Endothelial cell of hepatic sinusoid (primary cell): Measurements from ENCODE around the gene SLC66A2.

Experiments used
- in situ Hi-C: cut with HindIII; loops from 2 replicates; pipeline ENCODE4 v1.10.0; 2017; ENCODE audit warnings: low sequenced_read_pairs

Gene SLC66A2

DNA sequence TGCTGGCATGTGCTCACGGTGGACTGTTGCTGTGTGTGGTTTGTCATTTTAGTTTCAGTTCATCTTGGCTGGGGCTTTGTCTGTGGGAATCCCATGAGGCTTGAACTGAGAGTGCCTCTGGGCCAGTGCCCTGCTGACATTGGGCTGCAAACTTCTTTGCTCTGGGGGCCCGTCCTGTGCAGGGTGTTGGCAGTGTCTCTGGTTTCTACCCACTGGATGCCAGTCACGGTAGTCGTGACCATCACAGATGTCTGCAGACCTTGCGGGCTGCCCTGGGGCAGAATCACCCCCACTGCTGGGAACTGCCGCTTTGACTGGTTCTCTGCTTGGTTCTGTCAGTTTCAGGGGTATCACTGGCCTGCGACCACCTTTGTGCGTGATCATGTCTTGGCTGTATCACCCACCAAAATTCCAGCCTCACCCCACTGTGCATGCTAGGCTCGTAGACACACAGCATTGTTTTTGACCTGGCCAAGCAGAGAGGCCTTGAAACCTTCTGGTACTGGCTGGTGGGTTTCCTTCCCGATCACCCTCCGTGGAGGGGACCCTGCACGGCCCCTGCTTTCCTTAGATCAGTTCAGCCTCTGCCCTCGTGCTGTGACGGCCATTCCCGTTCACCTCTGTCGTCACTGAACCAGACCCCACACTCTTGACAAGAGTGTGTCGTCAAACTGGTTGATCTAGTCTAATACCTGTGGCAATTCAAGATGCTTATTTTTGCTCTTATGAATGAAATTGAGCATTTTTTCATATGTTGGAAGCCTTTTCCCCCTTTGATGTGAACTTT lies 96.1 kb downstream of the SLC66A2 start:
- in situ Hi-C loops, result loop anchor here (5.0 kb wide), 1 partner anchor 93 kb away; no protein-coding TSS in a partner anchor

DNA sequence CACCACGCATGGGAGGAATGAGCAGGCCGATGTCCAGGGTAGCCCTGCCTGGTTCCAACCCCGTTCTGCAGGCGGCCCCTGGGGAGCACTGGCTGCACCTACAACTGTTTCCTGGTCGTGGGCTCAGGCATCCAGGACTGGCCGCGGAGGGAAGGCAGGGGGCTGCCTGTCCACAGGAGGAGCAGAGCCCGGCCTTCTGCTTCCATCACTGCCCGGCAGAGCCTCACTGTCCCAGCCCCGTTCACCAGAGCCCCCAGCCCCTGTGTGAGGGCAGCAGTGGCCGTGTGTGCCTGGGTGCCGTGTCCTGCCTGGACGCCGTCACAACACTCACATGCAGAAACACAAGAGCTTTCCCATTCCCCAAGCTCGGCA lies 97.5 kb downstream of the SLC66A2 start:
- in situ Hi-C loops, result no loop called here

GRCh38 chr18:79853303-79853992 lies 98.0 kb downstream of the SLC66A2 start:
- in situ Hi-C loops, result no loop called here

- in situ Hi-C loops, result no loop called here
Measured at GRCh38 chr18:79852561-79853302, 98.7 kb downstream of the SLC66A2 start.
